Stimulated activated CD4-positive, alpha-beta T cell treated with anti-CD3 and anti-CD28 coated beads, Interleukin-4, amount 100 ng/mL, for 24 hours (primary cell): Measurements from ENCODE around the gene YWHAG.
"Not testable (repeated sequence)": the region's sequence is repeated elsewhere in the genome, so short reads cannot be mapped to it uniquely, and the experiment has no call there.

Source experiments
- DNase-seq: peaks from one replicate; pipeline ENCODE4 v3.0.0-alpha.2; 2020

YWHAG gene

DNA sequence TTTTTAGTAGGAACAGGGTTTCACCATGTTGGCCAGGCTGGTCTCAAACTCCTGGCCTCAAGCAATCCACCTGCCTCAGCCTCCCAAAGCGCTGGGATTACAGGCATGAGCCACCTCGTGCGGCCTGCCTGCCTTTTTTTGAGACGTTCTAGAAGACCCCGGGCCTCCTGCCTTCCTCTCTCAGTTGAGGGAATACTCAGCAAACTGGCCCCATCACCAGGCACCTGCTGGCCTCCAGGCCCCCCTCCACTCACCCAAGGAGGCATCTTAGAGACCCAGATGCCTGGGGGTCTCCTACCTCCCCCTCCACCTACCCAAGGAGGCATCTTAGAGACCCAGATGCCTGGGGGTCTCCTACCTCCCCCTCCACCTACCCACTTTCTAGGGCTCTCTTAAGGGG lies 65.9 kb downstream of the YWHAG start:
- not testable (repeated sequence) for DNase-seq

DNA sequence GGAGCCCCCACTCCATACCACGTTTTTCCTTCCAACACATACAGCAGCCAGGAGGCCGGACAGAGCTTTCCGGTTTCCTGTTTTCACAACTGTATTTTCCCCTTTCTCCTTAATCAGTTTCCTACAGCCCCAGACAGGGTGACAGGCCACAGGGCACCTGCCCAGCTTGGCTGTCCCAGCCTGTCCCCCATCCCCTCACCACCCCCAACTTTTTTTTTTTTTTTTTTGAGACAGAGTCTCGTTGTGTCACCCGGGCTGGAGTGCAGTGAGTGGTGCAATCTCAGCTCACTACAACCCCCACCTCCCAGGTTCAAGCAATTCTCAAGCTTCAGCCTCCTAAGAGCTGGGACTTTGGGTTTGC lies 66.6 kb downstream of the YWHAG start:
- no peak for DNase-seq

- DNase-seq = peak; percentile 91
Measured at GRCh38 chr7:76291351-76292212, 67.2 kb downstream of the YWHAG start.

- DNase-seq = not testable (repeated sequence)
Measured at GRCh38 chr7:76290847-76291350, 67.9 kb downstream of the YWHAG start.

DNA sequence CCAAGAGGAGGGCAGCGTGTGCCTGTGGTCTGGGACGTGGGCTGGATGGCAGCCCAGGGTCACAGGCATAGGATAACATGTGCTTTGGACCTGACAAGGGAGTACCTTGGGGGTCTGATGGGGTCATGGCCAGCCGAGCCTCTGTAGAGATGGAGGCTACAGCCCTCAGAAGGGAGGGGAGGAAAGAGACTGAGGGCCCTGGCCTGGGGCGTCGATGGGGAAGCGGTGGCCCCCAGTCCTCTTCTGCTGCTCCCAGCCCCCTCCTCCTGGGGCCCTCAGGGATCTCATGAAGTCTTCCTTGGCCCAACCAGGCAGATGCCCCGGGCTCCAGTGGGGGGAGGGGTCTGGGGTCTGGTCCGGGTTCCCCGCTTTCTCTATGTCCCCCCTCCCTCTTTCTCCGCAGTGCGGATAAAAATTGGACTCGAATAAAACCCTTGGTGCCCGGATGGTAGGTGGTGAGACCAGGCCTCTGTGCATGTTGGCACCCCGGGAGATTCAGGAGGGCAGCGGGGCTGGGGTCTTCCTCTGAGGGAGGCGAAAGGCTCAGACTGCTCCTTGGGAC lies 71.9 kb downstream of the YWHAG start:
- no peak for DNase-seq

DNA sequence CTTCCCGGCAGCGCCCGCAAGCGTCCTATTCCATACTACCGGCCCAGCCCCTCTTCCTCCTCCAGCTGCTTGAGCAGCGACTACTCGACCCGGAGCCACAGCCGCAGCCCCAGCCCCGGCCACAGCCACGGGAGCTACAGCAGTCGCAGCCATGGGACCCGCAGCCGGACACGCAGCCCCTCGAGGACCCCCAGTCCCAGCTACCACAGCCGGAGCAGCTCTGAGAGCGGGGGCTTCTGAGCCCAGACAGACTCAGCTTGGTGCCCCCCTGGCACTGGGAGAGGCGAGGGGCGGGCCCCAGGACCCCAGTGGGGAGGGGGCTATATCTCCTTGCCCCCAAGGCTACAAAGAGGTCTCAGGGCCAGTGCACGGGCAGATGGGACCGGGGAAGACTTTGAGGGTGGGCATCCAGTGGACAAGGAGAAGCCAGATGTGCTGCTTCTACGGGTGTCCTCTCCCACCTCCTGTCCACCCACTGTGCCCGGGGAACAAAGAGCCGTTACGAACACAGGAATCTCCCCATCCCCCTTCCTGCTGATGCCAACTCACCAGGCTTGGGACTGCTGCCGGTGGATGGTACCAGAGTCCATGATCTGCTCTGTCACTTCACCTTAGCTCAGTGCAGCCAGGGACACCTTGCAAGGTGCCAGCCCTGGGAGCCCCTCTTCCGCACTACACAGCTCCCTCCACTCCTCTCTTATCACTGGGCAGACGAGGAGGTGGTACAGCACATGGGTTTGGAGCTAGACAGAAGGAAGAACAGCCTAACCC lies 73.0 kb downstream of the YWHAG start:
- DNase-seq = no peak

GRCh38 chr7:76283254-76284159 lies 75.3 kb downstream of the YWHAG start:
- DNase-seq = no peak

DNA sequence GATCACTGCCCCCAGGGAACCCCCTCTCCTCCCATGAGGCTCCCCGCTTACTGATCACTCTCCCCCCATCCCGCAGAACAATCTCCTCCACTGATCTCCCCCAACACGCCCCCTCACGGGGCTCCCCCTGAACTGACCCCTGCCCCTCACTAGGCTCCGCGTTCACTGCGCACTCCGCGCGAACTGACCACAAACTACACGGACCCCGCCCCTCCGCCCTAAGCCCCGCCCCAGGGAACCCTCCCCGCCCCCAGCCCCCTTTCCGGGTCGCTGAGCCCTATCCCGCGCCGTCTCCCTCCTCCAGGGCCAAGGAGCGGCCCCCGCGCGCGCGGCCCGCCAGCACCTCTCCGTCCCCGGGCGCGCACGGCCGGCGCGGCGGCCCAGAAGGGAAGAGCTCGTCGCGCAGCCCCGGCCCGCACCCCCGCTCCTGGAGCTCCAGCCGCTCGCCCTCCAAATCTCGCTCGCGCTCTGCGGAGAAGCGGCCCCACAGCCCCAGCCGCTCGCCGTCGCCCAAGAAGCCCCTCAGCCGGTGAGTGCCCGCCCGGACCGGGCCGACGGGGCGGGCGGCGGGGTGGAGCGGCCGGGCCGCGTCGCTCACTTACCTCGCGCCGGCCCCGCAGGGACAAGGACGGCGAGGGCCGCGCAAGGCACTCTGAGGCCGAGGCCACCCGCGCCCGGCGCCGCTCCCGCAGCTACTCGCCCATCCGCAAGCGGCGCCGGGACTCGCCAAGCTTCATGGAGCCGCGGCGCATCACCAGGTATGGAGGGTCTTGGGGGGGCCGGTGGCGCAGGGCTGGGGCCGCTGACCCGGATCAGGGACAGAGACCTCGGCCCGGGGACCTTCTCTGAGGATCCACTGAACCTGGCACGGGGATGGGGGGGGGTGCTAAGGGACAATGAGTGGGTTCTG lies 76.2 kb downstream of the YWHAG start:
- DNase-seq = no peak

GRCh38 chr7:76281706-76282343 lies 77.0 kb downstream of the YWHAG start:
- DNase-seq = no peak

DNA sequence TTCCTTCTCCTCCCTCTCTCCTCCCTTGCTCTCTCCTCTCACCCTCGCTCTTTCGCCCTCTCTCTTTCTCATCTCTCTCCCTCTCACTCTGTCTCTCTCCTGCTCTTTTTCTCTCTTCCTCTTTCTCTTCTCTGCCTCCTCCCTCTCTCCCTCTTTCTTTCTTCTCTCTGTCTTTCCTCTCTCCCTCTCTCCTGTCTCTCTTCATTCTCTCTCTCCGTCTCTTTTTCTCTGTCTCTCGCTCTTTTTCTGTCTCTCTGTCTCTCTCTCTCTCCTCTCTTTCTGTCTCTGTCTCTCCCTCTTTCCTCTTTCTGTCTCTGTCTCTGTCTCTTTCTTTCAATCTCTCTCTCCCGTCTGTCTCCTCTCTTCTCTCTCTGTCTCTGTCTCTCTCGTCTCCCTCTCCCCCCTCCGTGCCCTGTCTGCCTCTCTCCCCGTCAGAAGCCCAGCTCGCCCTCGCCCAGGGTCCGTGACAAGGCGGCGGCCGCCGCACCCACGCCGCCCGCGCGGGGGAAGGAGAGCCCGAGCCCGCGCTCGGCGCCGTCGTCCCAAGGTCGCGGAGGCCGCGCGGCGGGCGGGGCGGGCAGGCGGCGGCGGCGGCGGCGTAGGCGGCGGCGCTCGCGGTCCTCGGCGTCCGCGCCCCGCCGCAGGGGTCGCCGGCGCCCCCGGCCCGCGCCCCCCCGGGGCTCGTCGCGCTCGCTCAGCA lies 77.6 kb downstream of the YWHAG start:
- no peak for DNase-seq

DNA sequence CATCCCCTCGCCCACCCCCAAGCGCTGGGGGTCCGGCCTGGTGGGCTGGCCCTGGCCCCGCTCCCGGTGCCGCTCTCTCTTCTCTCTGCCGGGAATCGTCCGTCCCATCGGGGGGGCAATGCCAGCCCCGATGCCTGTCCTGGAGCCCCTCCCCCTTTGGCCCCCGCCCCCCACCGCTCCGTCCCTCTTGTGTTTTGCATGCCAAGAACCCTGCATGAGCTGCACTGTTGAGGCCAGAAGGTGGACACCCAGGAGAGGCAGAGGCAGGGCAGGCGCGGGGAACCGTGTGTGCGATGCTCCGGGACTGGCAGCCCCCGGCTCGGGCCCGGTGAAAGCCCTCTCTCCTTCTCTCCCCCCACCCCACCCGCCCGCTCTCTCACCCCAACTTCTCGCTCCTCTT lies 78.4 kb downstream of the YWHAG start:
- no peak for DNase-seq

- no peak for DNase-seq
Measured at GRCh38 chr7:76278540-76278939, 80.3 kb downstream of the YWHAG start.
